NCI-H1436 treated with DMSO at 0.1 percent for 48 hours (cell line): Measurements from ENCODE around the gene CCDC134.
"Not testable (repeated sequence)": the region's sequence is repeated elsewhere in the genome, so short reads cannot be mapped to it uniquely, and the experiment has no call there.

Source experiments
- DNase-seq: peaks from one replicate; lab custom pipeline; 2025; lab: John Stamatoyannopoulos, UW

CCDC134 gene

GRCh38 chr22:41825376-41825775 is 24.9 kb downstream of the CCDC134 start:
- DNase-seq = no peak

- DNase-seq = no peak
Observed at GRCh38 chr22:41826021-41826420, 25.5 kb downstream of the CCDC134 start.

- DNase-seq = no peak
Observed at GRCh38 chr22:41826430-41827383, 26.2 kb downstream of the CCDC134 start.

GRCh38 chr22:41827671-41828070 is 27.2 kb downstream of the CCDC134 start:
- DNase-seq = no peak

- no peak for DNase-seq
Observed at GRCh38 chr22:41828516-41828915, 28.0 kb downstream of the CCDC134 start.

GRCh38 chr22:41830174-41830573 is 29.7 kb downstream of the CCDC134 start:
- no peak for DNase-seq

- DNase-seq = no peak
Observed at GRCh38 chr22:41831383-41831782, 30.9 kb downstream of the CCDC134 start.

- DNase-seq = no peak
Observed at GRCh38 chr22:41831828-41832552, 31.5 kb downstream of the CCDC134 start.

- DNase-seq = peak; percentile 97
Observed at GRCh38 chr22:41832553-41833368, 32.3 kb downstream of the CCDC134 start, which contains the start of gene SREBF2. Gene SREBF2 (plus strand): TSS chr22:41833105. CDS start chr22:41833271, 166 bp downstream.

GRCh38 chr22:41833369-41834004 is 33.0 kb downstream of the CCDC134 start:
- no peak for DNase-seq

GRCh38 chr22:41834005-41834944 is 33.8 kb downstream of the CCDC134 start:
- no peak for DNase-seq

GRCh38 chr22:41835462-41835861 is 35.0 kb downstream of the CCDC134 start:
- not testable (repeated sequence) for DNase-seq

GRCh38 chr22:41836551-41836950 is 36.1 kb downstream of the CCDC134 start:
- DNase-seq = no peak

GRCh38 chr22:41838842-41839618 is 38.6 kb downstream of the CCDC134 start:
- DNase-seq = no peak

- DNase-seq = no peak
Observed at GRCh38 chr22:41840216-41840615, 39.7 kb downstream of the CCDC134 start.

- no peak for DNase-seq
Observed at GRCh38 chr22:41841085-41841712, 40.7 kb downstream of the CCDC134 start.

GRCh38 chr22:41842996-41843970 is 42.8 kb downstream of the CCDC134 start:
- DNase-seq = no peak

- DNase-seq = no peak
Observed at GRCh38 chr22:41844036-41844435, 43.6 kb downstream of the CCDC134 start.
